Body of pancreas (tissue), 4 donors: ENCODE results near the gene DUSP14.

ENCODE experiments used
- POLR2A ChIP-seq, 3 donors: fragments of 450-650 bp; IDR thresholded peaks; one replicate each; pipeline ENCODE4 v1.6.1; 2016; ENCODE audit warnings: antibody characterized with exemption in 3 of 3, mild to moderate bottlenecking in 2 of 3
- TF ChIP-seq, protein P1 (sequence below), 7 experiments: fragments of 450-650 bp in 4 of 7; fragments of 200-600 bp in 3 of 7; sonication (generic) in 3 of 7; IDR thresholded peaks; one replicate each; pipeline ENCODE4 v1.5.1; 2016 to 2019; ENCODE audit warnings: antibody characterized with exemption in 7 of 7

DNA sequence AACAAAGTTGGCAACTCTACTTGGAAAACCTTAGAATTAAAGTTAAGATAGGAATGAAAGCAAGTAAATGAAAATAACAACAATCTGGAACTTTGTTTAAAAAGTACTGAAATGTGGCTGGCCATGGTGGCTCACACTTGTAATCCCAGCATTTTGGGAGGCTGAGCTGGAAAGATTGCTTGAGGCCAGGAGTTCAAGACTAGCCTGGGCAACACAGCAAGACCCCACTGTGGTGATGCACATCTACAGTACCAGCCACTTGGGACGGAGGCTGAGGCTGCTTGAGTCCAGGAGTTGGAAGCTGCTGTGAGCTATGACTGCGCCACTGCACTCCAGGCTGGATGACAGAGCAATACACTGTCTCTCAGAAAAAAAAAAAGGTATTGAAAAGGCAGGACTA is 67.8 kb downstream of the DUSP14 start:
- no peak for TF ChIP-seq POLR2A (IDR thresholded peaks at IDR 0.05)
- TF ChIP-seq, protein P1, sequence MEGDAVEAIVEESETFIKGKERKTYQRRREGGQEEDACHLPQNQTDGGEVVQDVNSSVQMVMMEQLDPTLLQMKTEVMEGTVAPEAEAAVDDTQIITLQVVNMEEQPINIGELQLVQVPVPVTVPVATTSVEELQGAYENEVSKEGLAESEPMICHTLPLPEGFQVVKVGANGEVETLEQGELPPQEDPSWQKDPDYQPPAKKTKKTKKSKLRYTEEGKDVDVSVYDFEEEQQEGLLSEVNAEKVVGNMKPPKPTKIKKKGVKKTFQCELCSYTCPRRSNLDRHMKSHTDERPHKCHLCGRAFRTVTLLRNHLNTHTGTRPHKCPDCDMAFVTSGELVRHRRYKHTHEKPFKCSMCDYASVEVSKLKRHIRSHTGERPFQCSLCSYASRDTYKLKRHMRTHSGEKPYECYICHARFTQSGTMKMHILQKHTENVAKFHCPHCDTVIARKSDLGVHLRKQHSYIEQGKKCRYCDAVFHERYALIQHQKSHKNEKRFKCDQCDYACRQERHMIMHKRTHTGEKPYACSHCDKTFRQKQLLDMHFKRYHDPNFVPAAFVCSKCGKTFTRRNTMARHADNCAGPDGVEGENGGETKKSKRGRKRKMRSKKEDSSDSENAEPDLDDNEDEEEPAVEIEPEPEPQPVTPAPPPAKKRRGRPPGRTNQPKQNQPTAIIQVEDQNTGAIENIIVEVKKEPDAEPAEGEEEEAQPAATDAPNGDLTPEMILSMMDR (IDR thresholded peaks at IDR 0.05), result no peak
